Endometrial microvascular endothelial cells (primary cell): ENCODE data around the gene SPAG16. TPM values are rescaled to one million over a fixed set of nuclear protein-coding genes. Genes with fewer than 3 reads are reported as not detected.

Source experiments
- in situ Hi-C: cut with HindIII; loops from 2 replicates; pipeline ENCODE4 v1.10.0; 2017; ENCODE audit warnings: low sequenced_read_pairs, low pct_unique_long_range_greater_than_20kb; ENCODE audit errors: inconsistent ontology term
- total RNA-seq: library from RNA; depleted of rRNA; stranded (reverse); fragments of >200 nt; gene quantifications from one replicate; pipeline ENCODE4 v1.2.3, GENCODE V29; 2015; ENCODE audit errors: inconsistent ontology term

The SPAG16 gene
- total RNA-seq, 1 donor from 2014 or later = 13.3 TPM

- in situ Hi-C loops = no loop called here
Observed at GRCh38 chr2:214242797-214243196, 958.5 kb downstream of the SPAG16 start.

GRCh38 chr2:214244847-214245246 lies 960.6 kb downstream of the SPAG16 start:
- in situ Hi-C loops = no loop called here

- in situ Hi-C loops = no loop called here
Observed at GRCh38 chr2:214246417-214246816, 962.2 kb downstream of the SPAG16 start.

- in situ Hi-C loops = no loop called here
Observed at GRCh38 chr2:214247531-214247930, 963.3 kb downstream of the SPAG16 start.

GRCh38 chr2:214255046-214255445 lies 970.8 kb downstream of the SPAG16 start:
- in situ Hi-C loops = no loop called here

DNA sequence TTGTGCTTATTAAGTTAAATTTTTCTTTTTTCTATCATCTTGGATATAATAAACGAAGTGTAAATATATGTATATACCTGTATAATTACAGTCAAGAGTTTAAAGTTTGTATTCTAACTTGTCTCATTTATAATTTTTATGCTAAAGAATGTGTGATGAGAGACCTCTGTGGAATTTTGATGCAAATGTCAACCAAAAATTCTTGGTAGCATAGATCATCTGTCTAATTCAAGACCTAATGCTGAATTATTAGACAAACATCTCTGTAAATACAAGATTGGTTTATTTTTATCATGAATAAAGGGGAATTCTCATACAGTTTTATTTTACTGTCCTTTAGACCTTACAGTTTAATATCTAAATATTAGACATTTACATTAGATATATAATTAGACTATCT lies 977.4 kb downstream of the SPAG16 start:
- in situ Hi-C loops = no loop called here

DNA sequence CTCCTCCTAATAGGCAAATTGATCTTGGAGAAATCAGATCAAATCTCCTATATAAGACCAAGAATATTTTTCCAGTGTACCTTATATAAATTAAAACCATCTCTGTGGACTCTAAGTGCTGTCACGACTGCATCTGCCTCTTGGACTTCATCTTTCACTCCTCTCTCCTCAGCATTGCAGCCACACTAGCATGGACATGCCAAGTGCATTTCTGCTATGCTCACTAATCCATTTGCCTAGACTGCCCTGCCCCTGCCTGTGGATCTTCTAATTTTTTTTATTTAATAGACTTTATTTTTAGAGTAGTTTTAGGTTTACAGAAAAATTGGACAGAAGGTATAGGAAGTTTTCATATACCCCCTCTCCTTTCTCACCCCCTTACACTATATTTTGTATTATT lies 979.9 kb downstream of the SPAG16 start:
- in situ Hi-C loops = no loop called here

- in situ Hi-C loops = no loop called here
Observed at GRCh38 chr2:214265991-214266489, 981.8 kb downstream of the SPAG16 start.

DNA sequence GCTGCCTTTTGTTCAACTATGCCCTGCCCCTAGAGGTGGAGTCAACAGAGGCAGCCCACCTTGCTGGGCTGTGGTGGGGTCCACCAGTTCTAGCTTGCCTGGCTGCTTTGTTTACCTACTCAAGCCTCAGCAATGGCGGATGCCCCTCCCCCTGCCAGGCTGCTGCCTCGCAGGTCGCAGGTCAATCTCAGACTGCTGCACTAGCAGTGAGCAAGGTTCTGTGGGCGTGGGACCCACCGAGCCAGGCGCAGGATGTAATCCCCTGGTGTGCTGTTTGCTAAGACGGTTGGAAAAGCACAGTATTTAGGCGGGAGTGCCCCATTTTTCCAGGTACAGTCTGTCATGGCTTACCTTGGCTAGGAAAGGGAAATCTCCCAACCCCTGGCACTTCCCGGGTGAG lies 993.6 kb downstream of the SPAG16 start:
- in situ Hi-C loops = no loop called here

GRCh38 chr2:214286011-214286410 lies 1001.7 kb downstream of the SPAG16 start:
- in situ Hi-C loops = no loop called here

GRCh38 chr2:214293593-214293992 lies 1009.3 kb downstream of the SPAG16 start:
- in situ Hi-C loops = no loop called here

GRCh38 chr2:214294426-214294825 lies 1010.2 kb downstream of the SPAG16 start:
- in situ Hi-C loops = no loop called here

DNA sequence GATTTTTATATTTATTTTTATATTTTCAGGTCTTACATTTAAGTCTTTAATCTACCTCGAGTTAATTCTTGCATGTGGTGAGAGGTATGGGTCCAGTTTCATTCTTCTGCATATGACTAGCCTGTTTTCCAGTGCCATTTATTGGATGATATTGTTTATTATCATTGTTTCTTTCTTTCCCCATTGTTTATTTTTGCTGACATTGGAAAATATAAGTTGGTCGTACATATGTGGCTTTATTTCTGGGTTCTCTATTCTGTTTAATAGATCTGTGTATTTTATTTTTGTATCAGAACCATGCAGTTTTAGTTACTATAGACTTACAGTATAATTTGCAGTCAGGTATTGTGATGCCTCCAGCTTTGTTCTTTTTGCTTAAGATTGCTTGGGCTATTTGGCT lies 1013.2 kb downstream of the SPAG16 start:
- in situ Hi-C loops = no loop called here

GRCh38 chr2:214310319-214310718 lies 1026.1 kb downstream of the SPAG16 start:
- in situ Hi-C loops = no loop called here

DNA sequence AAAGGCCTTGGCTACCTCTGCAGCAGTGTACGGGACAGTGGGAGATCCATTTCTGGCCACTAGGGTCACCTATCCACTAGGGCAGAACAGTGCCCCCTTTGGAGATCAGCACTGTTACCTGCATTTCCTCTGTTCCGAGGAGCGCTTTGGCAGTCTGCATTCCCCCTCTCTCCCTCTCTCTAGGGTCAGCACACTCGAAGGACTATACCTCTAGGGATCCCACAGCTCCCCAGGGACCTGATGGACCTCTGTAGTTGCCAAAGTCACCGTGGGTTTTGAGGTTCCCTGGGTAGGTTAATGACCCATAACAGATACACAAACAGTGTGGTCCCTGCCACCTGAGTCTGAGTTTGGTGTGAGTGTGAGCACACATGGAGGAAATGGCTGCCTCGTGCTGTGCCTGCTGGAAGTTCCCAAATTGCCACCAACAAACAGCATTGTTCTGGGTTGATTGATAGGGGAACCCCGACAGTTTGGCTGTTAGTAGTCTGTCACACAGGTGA lies 1026.8 kb downstream of the SPAG16 start:
- in situ Hi-C loops = no loop called here

DNA sequence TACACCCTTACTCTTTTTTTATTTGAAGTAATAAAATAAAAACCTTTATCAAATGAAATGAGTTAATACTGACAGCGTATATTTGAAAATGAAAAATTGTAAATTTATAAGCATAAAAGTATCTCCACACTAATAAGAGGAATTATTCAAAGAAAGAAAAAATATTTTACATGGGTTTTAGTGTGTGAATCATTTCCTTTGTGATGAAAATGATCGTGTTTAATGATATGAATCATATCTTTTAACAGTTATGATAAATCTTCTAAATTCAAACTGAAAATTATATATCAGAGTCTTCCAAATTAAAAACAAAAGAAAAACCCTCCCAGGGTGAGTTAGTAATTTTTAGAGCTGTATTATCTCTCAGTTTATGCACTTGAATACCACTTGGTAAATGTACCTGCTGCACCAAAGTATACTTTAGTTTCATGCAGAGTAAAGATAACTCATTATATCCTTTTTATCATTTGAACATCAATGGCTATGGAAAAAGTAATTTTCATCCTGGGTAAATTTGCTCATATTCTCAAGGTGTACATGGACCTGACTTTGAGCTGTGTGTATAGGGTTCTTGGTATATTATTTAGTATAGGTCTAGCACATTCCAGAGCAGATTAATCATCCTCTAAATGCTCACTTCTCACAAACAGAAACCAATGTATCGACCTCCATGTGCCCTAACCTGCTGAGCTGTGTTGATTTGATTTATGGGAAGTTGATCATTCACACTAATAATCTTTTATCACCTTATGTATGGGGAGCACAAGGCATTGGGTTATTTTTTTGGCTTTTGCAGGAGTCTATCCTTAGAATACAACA lies 1027.9 kb downstream of the SPAG16 start:
- in situ Hi-C loops = no loop called here

GRCh38 chr2:214315324-214315723 lies 1031.1 kb downstream of the SPAG16 start:
- in situ Hi-C loops = no loop called here

DNA sequence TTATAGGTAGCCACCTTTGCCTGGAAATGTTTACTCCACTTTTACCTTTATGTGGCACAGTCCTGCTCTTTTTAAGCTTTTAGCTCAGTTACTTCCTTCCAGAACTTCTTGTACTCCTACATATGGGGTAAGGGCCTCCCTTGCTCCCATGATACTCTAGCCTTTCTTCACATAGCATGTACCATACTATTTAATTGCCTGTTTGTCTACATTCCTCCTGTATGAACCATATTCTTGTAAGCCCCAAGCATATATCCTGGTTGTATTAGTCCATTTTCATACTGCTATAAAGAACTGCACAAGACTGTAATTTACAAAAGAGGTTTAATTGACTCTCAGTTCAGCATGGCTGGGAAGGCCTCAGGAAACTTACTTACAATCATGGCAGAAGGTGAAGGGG lies 1035.9 kb downstream of the SPAG16 start:
- in situ Hi-C loops = no loop called here

GRCh38 chr2:214322662-214323061 lies 1038.4 kb downstream of the SPAG16 start:
- in situ Hi-C loops = no loop called here

GRCh38 chr2:214325404-214325803 lies 1041.1 kb downstream of the SPAG16 start:
- in situ Hi-C loops = no loop called here

DNA sequence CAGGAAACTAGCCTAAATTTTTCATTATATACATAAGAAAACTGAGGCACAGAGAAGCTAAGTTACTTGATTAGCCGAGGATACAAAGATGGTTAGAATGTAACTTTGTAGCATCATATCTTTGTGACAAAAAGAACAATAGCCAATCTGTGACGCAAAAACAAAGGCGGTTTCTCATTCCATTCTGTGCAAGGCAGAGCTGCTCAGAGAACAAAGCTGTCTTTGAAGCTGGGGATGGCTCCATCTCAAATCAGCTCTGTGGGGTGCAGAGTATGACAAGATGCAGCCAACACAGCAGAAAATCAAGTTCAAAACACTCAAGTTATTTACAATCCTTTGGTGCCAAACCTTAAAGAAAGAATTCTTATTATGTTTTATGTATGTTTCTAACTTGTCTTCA lies 1044.7 kb downstream of the SPAG16 start:
- in situ Hi-C loops = no loop called here
